H1 (cell line): Measurements from ENCODE around the gene TECPR2. TPM values are rescaled to one million over a fixed set of nuclear protein-coding genes. Genes with fewer than 3 reads are reported as not detected.
A peak's percentile ranks its signal among the peaks of the same experiment; 100 is the strongest.

Experiments
- CTCF ChIA-PET: fragments of 300-600 bp; sonication (Branson Sonifier 250); formaldehyde crosslinking; loops from one replicate; lab custom pipeline; 2021; ENCODE audit not compliant: partially characterized antibody; lab: Charles Lee
- POLR2A ChIA-PET: fragments of 300-600 bp; sonication (Branson Sonifier 250); formaldehyde crosslinking; loops from one replicate; lab custom pipeline; 2021; ENCODE audit warnings: inconsistent platforms; ENCODE audit not compliant: partially characterized antibody; lab: Charles Lee
- DNase-seq, 2 experiments: peaks; one replicate each; pipeline versions ENCODE4 v3.0.0 to v3.0.0-alpha.2; 2010 to 2022; ENCODE audit warnings: low spot score in 2 of 2, low read depth in 1 of 2, mixed read lengths in 1 of 2
- FAIRE-seq: peaks from 2 replicates; lab custom pipeline; 2011; peaks lifted over from hg19 to GRCh38; lab: Jason Lieb, UNC
- H2AFZ ChIP-seq: 2 replicates; pipeline ENCODE4 v1.8.1; 2012; ENCODE audit warnings: low read length, inconsistent platforms
- H2AK5ac ChIP-seq: 2 replicates; pipeline ENCODE4 v1.6.1; 2013; ENCODE audit warnings: low read depth, low read length
- H2BK120ac ChIP-seq: replicated peaks from 2 replicates; pipeline ENCODE3; 2013; ENCODE audit warnings: low read depth, low read length, inconsistent platforms
- H2BK12ac ChIP-seq: 2 replicates; pipeline ENCODE4 v1.6.1; 2013; ENCODE audit warnings: low read depth, low read length
- H2BK15ac ChIP-seq: 2 replicates; pipeline ENCODE4 v1.6.1; 2013; ENCODE audit warnings: low read length
- H2BK20ac ChIP-seq: 2 replicates; pipeline ENCODE4 v1.6.1; 2013; ENCODE audit warnings: low read length
- H2BK5ac ChIP-seq: 2 replicates; pipeline ENCODE4 v1.6.1; 2013; ENCODE audit warnings: low read depth, low read length
- H3K14ac ChIP-seq: 2 replicates; pipeline ENCODE4 v1.6.1; 2013; ENCODE audit warnings: inconsistent platforms; ENCODE audit not compliant: insufficient read length
- H3K18ac ChIP-seq: 2 replicates; pipeline ENCODE4 v1.6.1; 2013; ENCODE audit warnings: low read length; ENCODE audit errors: extremely low read depth
- H3K23ac ChIP-seq: 2 replicates; pipeline ENCODE4 v1.6.1; 2013; ENCODE audit warnings: inconsistent platforms; ENCODE audit not compliant: insufficient read length
- H3K23me2 ChIP-seq: 2 replicates; pipeline ENCODE4 v1.6.1; 2013; ENCODE audit warnings: low read depth, low read length
- H3K27ac ChIP-seq: 2 replicates; pipeline ENCODE4 v1.6.1; 2011; ENCODE audit warnings: low read depth, low read length, inconsistent platforms
- H3K27me3 ChIP-seq, 4 experiments: replicated peaks in 1 of 4; 1 replicate in 1 of 4; 2 replicates in 3 of 4; pipeline versions ENCODE4 v1.6.1 to v1.8.1; 2011 to 2013; ENCODE audit warnings: low read length in 3 of 4, mild to moderate bottlenecking in 3 of 4, inconsistent platforms in 2 of 4, mixed read lengths in 2 of 4, moderate library complexity in 1 of 4; ENCODE audit not compliant: control insufficient read depth in 3 of 4, insufficient read depth in 3 of 4; ENCODE audit errors: extremely low read depth in 1 of 4
- H3K36me3 ChIP-seq, 4 experiments: 2 replicates each; pipeline versions ENCODE4 v1.6.1 to v1.8.1; 2011 to 2013; ENCODE audit warnings: mild to moderate bottlenecking in 4 of 4, low read length in 3 of 4, moderate library complexity in 2 of 4, control low read depth in 1 of 4, inconsistent platforms in 1 of 4; ENCODE audit not compliant: insufficient read depth in 4 of 4, control insufficient read depth in 2 of 4
- H3K4ac ChIP-seq: replicated peaks from 2 replicates; pipeline ENCODE3; 2013; ENCODE audit warnings: low read length, low read depth, mixed read lengths, inconsistent platforms; ENCODE audit not compliant: insufficient read length
- H3K4me1 ChIP-seq, 4 experiments: replicated peaks in 1 of 4; 1 replicate in 1 of 4; 2 replicates in 3 of 4; pipeline versions ENCODE4 v1.6.1 to v1.8.1; 2011 to 2013; ENCODE audit warnings: low read length in 3 of 4, inconsistent platforms in 2 of 4, mixed read lengths in 1 of 4; ENCODE audit not compliant: insufficient read depth in 4 of 4, control insufficient read depth in 3 of 4
- H3K4me2 ChIP-seq, 2 experiments: 2 replicates each; pipeline versions ENCODE4 v1.6.1 to v1.8.1; 2011 to 2013; ENCODE audit warnings: low read depth in 2 of 2, low read length in 2 of 2, control low read depth in 1 of 2, inconsistent platforms in 1 of 2, mild to moderate bottlenecking in 1 of 2; ENCODE audit not compliant: insufficient read depth in 1 of 2
- H3K4me3 ChIP-seq, 4 experiments: fragments of 200-600, 300-600 bp in 1 of 4; sonication (generic), shearing (Covaris generic), sonication (Bioruptor Twin) in 1 of 4; 2 replicates each; pipeline versions ENCODE4 v1.5.1 to v1.8.1; 2011 to 2016; ENCODE audit warnings: low read length in 4 of 4, low read depth in 3 of 4, control low read depth in 2 of 4, inconsistent platforms in 2 of 4, mild to moderate bottlenecking in 2 of 4, mixed read lengths in 1 of 4, moderate library complexity in 1 of 4; ENCODE audit not compliant: insufficient read depth in 2 of 4; ENCODE audit errors: extremely low read depth in 1 of 4
- H3K56ac ChIP-seq: replicated peaks from 2 replicates; pipeline ENCODE3; 2013; ENCODE audit warnings: low read depth, mild to moderate bottlenecking, mixed read lengths, low read length, inconsistent platforms; ENCODE audit not compliant: insufficient read length
- H3K79me1 ChIP-seq: 2 replicates; pipeline ENCODE4 v1.6.1; 2013; ENCODE audit warnings: low read depth, low read length, control low read depth
- H3K79me2 ChIP-seq, 2 experiments: 2 replicates each; pipeline versions ENCODE4 v1.6.1 to v1.8.1; 2012 to 2013; ENCODE audit warnings: low read length in 2 of 2, mild to moderate bottlenecking in 2 of 2, inconsistent platforms in 1 of 2; ENCODE audit not compliant: insufficient read depth in 2 of 2, control insufficient read depth in 1 of 2
- H3K9ac ChIP-seq, 4 experiments: replicated peaks in 1 of 4; 1 replicate in 1 of 4; 2 replicates in 3 of 4; pipeline versions ENCODE4 v1.6.1 to v1.8.1; 2011 to 2013; ENCODE audit warnings: low read depth in 3 of 4, low read length in 3 of 4, control low read depth in 2 of 4, mild to moderate bottlenecking in 2 of 4, moderate library complexity in 2 of 4, inconsistent platforms in 1 of 4; ENCODE audit errors: extremely low read depth in 1 of 4
- H3K9me3 ChIP-seq, 2 experiments: 2 replicates each; pipeline versions ENCODE4 v1.6.1 to v1.8.1; 2012 to 2013; ENCODE audit warnings: mild to moderate bottlenecking in 2 of 2, moderate library complexity in 2 of 2, control low read depth in 1 of 2, inconsistent platforms in 1 of 2, low read depth in 1 of 2, low read length in 1 of 2, mixed read lengths in 1 of 2; ENCODE audit not compliant: insufficient read depth in 2 of 2
- H4K20me1 ChIP-seq, 2 experiments: replicated peaks in 1 of 2; 2 replicates each; pipeline versions ENCODE3 to v1.8.1; 2011 to 2013; ENCODE audit warnings: inconsistent platforms in 2 of 2, low read length in 2 of 2, mild to moderate bottlenecking in 1 of 2; ENCODE audit not compliant: insufficient read depth in 2 of 2, control insufficient read depth in 1 of 2
- H4K5ac ChIP-seq: 2 replicates; pipeline ENCODE4 v1.6.1; 2013; ENCODE audit warnings: low read length, low read depth, mixed read lengths, inconsistent platforms; ENCODE audit not compliant: insufficient read length
- H4K8ac ChIP-seq: 2 replicates; pipeline ENCODE4 v1.8.0; 2013; ENCODE audit warnings: mild to moderate bottlenecking, moderate library complexity, low read length, inconsistent platforms; ENCODE audit not compliant: insufficient read depth; ENCODE audit errors: extremely low read depth
- H4K91ac ChIP-seq: replicated peaks from 2 replicates; pipeline ENCODE3; 2013; ENCODE audit warnings: low read length, mixed read lengths, inconsistent platforms; ENCODE audit not compliant: insufficient read length
- CTBP2 ChIP-seq: IDR thresholded peaks from 2 replicates; pipeline ENCODE4 v1.7.0; 2011; ENCODE audit warnings: borderline replicate concordance, mild to moderate bottlenecking, moderate library complexity, mixed read lengths, low read length; ENCODE audit not compliant: insufficient read depth, insufficient read length
- E2F6 ChIP-seq: IDR thresholded peaks from 2 replicates; pipeline ENCODE4 v1.6.1; 2012; ENCODE audit warnings: inconsistent platforms
- GABPA ChIP-seq: IDR thresholded peaks from 2 replicates; pipeline ENCODE4 v1.6.1; 2011; ENCODE audit warnings: mild to moderate bottlenecking, low read length, moderate library complexity, borderline replicate concordance; ENCODE audit not compliant: insufficient read depth
- HDAC2 ChIP-seq, 2 experiments: fragments of 300-600 bp in 1 of 2; sonication (generic) in 1 of 2; IDR thresholded peaks; 2 replicates each; pipeline ENCODE4 v1.6.1; 2011 to 2012; ENCODE audit warnings: low read depth in 2 of 2, low read length in 2 of 2, mild to moderate bottlenecking in 2 of 2, moderate library complexity in 2 of 2, borderline replicate concordance in 1 of 2, inconsistent platforms in 1 of 2
- MAFK ChIP-seq: IDR thresholded peaks from 2 replicates; pipeline ENCODE4 v1.6.1; 2012; ENCODE audit warnings: low read depth, mild to moderate bottlenecking, improper control_type of control experiment, low read length
- NANOG ChIP-seq: IDR thresholded peaks from 2 replicates; pipeline ENCODE4 v1.6.1; 2011; ENCODE audit warnings: low read length, low read depth, mild to moderate bottlenecking, inconsistent platforms; ENCODE audit not compliant: insufficient read depth, poor library complexity, severe bottlenecking
- NRF1 ChIP-seq: IDR thresholded peaks from 2 replicates; pipeline ENCODE4 v1.6.1; 2011; ENCODE audit warnings: mild to moderate bottlenecking, low read depth, low read length, improper control_type of control experiment
- PHF8 ChIP-seq: fragments of 200-600 bp; sonication (generic); conservative IDR thresholded peaks from 2 replicates; pipeline ENCODE4 v1.7.1; 2012; ENCODE audit warnings: low read depth, mild to moderate bottlenecking, inconsistent platforms, low read length, moderate library complexity
- SIN3A ChIP-seq, 2 experiments: IDR thresholded peaks in 1 of 2; conservative IDR thresholded peaks in 1 of 2; 2 replicates each; pipeline ENCODE4 v1.6.1; 2011 to 2012; ENCODE audit warnings: low read length in 2 of 2, improper control_type of control experiment in 1 of 2, low read depth in 1 of 2, mild to moderate bottlenecking in 1 of 2
- WGBS, 2 experiments: shearing (Covaris generic) in 1 of 2; methylation state at CpG; one replicate each; pipeline versions ENCODE4 v1.1.6 to v1.1.7; 2013 to 2015; ENCODE audit warnings: low lambda C conversion rate in 2 of 2, mixed read lengths in 2 of 2, inconsistent platforms in 1 of 2, low coverage in 1 of 2, missing lambda C conversion rate in 1 of 2; ENCODE audit not compliant: insufficient replicate concordance in 2 of 2, insufficient coverage in 1 of 2, insufficient read length in 1 of 2; ENCODE audit errors: extremely low coverage in 1 of 2, missing lambda C conversion rate in 1 of 2; 5-methylcytosine and 5-hydroxymethylcytosine counted together
- polyA plus RNA-seq, 7 experiments: library from polyadenylated mRNA; depleted of rRNA in 3 of 7; stranded (reverse) in 5 of 7; unstranded in 2 of 7; fragments of >200 nt in 5 of 7; fragments of 200-250 nt in 2 of 7; gene quantifications; 1 replicate in 5 of 7; 2 replicates in 1 of 7; 4 replicates in 1 of 7; pipeline versions ENCODE4 v1.2.1 to v1.2.3, GENCODE V29; 2011 to 2013; ENCODE audit warnings: missing spikeins in 2 of 7, mixed read lengths in 2 of 7
- total RNA-seq: library from RNA; stranded (reverse); fragmentation: NEBNext Ultra II Directional; extraction: Animal tissue kit (Norgen Biotek cat#: 25700); gene quantifications from 2 replicates; pipeline ENCODE4 v1.2.1, GENCODE V29; 2021

TECPR2 gene
- total and polyA plus RNA-seq, 2 of the 8 experiments (the other 6 are each of a cell fraction or from before 2014, with no cell fraction given), result 6.8 to 19.4 TPM

GRCh38 chr14:102421411-102422057 is 58.8 kb downstream of the TECPR2 start:
- H4K91ac ChIP-seq, result no peak overlapping the region
- ChIA-PET CTCF (interaction anchor here (2.2 to 5.2 kb wide), 2 partner anchors 10 to 17 kb away, joined by 12 to 26 read pairs; no protein-coding TSS in a partner anchor), POLR2A (no interaction called here)
- H3K9ac ChIP-seq, result no peak overlapping the region
- H3K14ac ChIP-seq, result no peak overlapping the region
- FAIRE-seq, result peak; percentile 39
- H3K36me3 ChIP-seq, result no peaks in the 10 kb centered on the region
- no peak overlapping the region for H2BK5ac ChIP-seq
- H2AFZ ChIP-seq, result no peak overlapping the region
- no peaks in the 10 kb centered on the region for H3K27me3 ChIP-seq
- no peak overlapping the region for H2AK5ac ChIP-seq
- H3K23me2 ChIP-seq, result no peaks in the 10 kb centered on the region
- no peaks in the 10 kb centered on the region for H3K79me1 ChIP-seq
- no peak for DNase-seq
- no peaks in the 10 kb centered on the region for H4K20me1 ChIP-seq
- no peak overlapping the region for H4K5ac ChIP-seq
- no peak overlapping the region for H3K56ac ChIP-seq
- H2BK12ac ChIP-seq, result no peak overlapping the region
- H3K27ac ChIP-seq, result no peak overlapping the region
- H3K79me2 ChIP-seq, result no peaks in the 10 kb centered on the region
- no peak overlapping the region for H3K4me2 ChIP-seq
- H2BK120ac ChIP-seq, result no peak overlapping the region
- no peaks in the 10 kb centered on the region for H3K4me1 ChIP-seq
- no peak overlapping the region for H3K4me3 ChIP-seq
- no peak overlapping the region; the same call in 1 of the 2 replicates for H4K8ac ChIP-seq
- H2BK20ac ChIP-seq, result no peak overlapping the region
- no peaks in the 10 kb centered on the region for H3K9me3 ChIP-seq
- H3K18ac ChIP-seq, result no peak overlapping the region
- no peak overlapping the region for H3K4ac ChIP-seq
- H3K23ac ChIP-seq, result no peak overlapping the region
- H2BK15ac ChIP-seq, result no peak overlapping the region
- 89% methylated on average over 10 of the region's 10 CpGs; no CpG with 5 or more reads in 1 of the 2 experiments for WGBS, 2 experiments
- no peak for TF ChIP-seq HDAC2 (IDR thresholded peaks at IDR 0.05; ENCODE audit: borderline replicate concordance in 1 of 2, low read depth in 2 of 2, low read length in 2 of 2)
- TF ChIP-seq SIN3A (conservative IDR thresholded peaks at IDR 0.05 in 1 of 2, IDR thresholded peaks at IDR 0.05 in 1 of 2; ENCODE audit: low read depth in 1 of 2, low read length in 2 of 2), result no peak
- TF ChIP-seq E2F6, result no peak
- TF ChIP-seq NRF1, result no peak
- no peak for TF ChIP-seq CTBP2
- TF ChIP-seq GABPA, result no peak
- TF ChIP-seq NANOG, result no peak
- TF ChIP-seq PHF8, result no peak
- TF ChIP-seq MAFK, result no peak
